Endodermal cell (in vitro differentiated cells): ENCODE results near the gene GRIP1. TPM values are rescaled to one million over a fixed set of nuclear protein-coding genes. Genes with fewer than 3 reads are reported as not detected.
A peak's percentile ranks its signal among the peaks of the same experiment; 100 is the strongest.

Experiments used
- DNase-seq: peaks from one replicate; pipeline ENCODE4 v3.0.0-alpha.2; 2017
- H3K27ac ChIP-seq: 2 replicates; pipeline ENCODE4 v1.5.1; 2013; ENCODE audit warnings: mild to moderate bottlenecking, low read depth, low read length, moderate library complexity
- H3K27me3 ChIP-seq: 2 replicates; pipeline ENCODE4 v1.6.1; 2013; ENCODE audit warnings: mild to moderate bottlenecking, low read length, moderate library complexity; ENCODE audit not compliant: insufficient read depth, control insufficient read depth, poor library complexity, severe bottlenecking
- H3K36me3 ChIP-seq: 2 replicates; pipeline ENCODE4 v1.7.0; 2013; ENCODE audit warnings: mild to moderate bottlenecking, low read length, moderate library complexity; ENCODE audit not compliant: control insufficient read depth, insufficient read depth
- H3K4me1 ChIP-seq: one replicate; pipeline ENCODE4 v1.7.0; 2013; ENCODE audit warnings: low read length; ENCODE audit not compliant: control insufficient read depth, insufficient read depth
- H3K4me3 ChIP-seq: 2 replicates; pipeline ENCODE4 v1.5.1; 2013; ENCODE audit warnings: mild to moderate bottlenecking, low read length, moderate library complexity
- H3K9ac ChIP-seq: 2 replicates; pipeline ENCODE4 v1.6.1; 2013; ENCODE audit warnings: mild to moderate bottlenecking, low read length, moderate library complexity; ENCODE audit not compliant: poor library complexity, severe bottlenecking; ENCODE audit errors: extremely low read depth
- H3K9me3 ChIP-seq: 2 replicates; pipeline ENCODE4 v1.6.1; 2013; ENCODE audit warnings: mild to moderate bottlenecking, low read length, moderate library complexity; ENCODE audit not compliant: control insufficient read depth
- H3K27ac Mint-ChIP-seq: 2 replicates; pipeline ENCODE4 v1.8.0; 2020; ENCODE audit warnings: mixed read lengths
- H3K27me3 Mint-ChIP-seq: 2 replicates; pipeline ENCODE4 v1.8.0; 2021; ENCODE audit warnings: mild to moderate bottlenecking, mixed read lengths; ENCODE audit not compliant: insufficient read depth
- H3K36me3 Mint-ChIP-seq: 2 replicates; pipeline ENCODE4 v1.8.0; 2020; ENCODE audit warnings: low read depth, mixed read lengths
- H3K4me1 Mint-ChIP-seq: 2 replicates; pipeline ENCODE4 v1.8.0; 2020; ENCODE audit warnings: mixed read lengths
- H3K4me3 Mint-ChIP-seq: 2 replicates; pipeline ENCODE4 v1.8.0; 2020; ENCODE audit warnings: mild to moderate bottlenecking, moderate library complexity, mixed read lengths
- H3K9me3 Mint-ChIP-seq: 2 replicates; pipeline ENCODE4 v1.8.0; 2020; ENCODE audit warnings: mild to moderate bottlenecking, mixed read lengths
- CTCF ChIP-seq: fragments of 200-600 bp; sonication (generic); conservative IDR thresholded peaks from 2 replicates; pipeline ENCODE4 v1.5.0; 2021; ENCODE audit warnings: antibody characterized with exemption, mild to moderate bottlenecking
- WGBS, 2 experiments: methylation state at CpG; one replicate each; pipeline versions ENCODE4 v1.1.5 to v1.1.7; 2013; ENCODE audit warnings: missing lambda C conversion rate in 2 of 2, mixed read lengths in 1 of 2; ENCODE audit not compliant: insufficient coverage in 1 of 2, insufficient read length in 1 of 2; 5-methylcytosine and 5-hydroxymethylcytosine counted together
- total RNA-seq, 2 donors: library from RNA; stranded (reverse); fragmentation: NEBNext Ultra II Directional in 1 of 2; extraction: Animal tissue kit (Norgen Biotek cat#: 25700) in 1 of 2; gene quantifications; 2 replicates in 1 of 2; 3 replicates in 1 of 2; pipeline ENCODE4 v1.2.1, GENCODE V29; 2021

GRIP1 gene
- total RNA-seq, 2 donors from 2014 or later = 41.0 to 47.6 TPM

DNA sequence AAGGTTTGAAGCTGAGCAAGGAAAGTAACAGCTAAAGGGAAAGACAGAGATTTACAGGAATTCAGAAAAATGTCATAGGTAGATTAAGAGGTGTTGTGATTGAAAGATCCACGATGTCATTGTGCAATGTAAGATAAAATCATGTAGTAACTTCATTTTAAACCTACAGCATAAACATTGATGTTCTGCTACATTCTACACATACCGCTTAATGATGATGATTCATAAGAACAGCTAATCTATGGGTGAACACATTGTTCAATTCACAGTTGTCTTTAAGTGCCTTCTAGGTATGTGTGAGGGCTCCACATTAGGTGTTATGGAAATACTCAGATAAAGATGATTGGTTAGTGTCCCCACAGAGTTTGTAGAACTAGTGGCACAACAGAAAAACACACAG is 170.9 kb downstream of the GRIP1 start:
- no peaks in the 10 kb centered on the region for H3K4me1 ChIP-seq
- H3K4me1 Mint-ChIP-seq = peaks cover 16% of the 10 kb centered on the region
- no peaks in the 10 kb centered on the region for H3K27me3 Mint-ChIP-seq
- no peak overlapping the region for H3K9ac ChIP-seq
- no peak for TF ChIP-seq CTCF
- DNase-seq = no peak
- H3K36me3 Mint-ChIP-seq = peaks cover 25% of the 10 kb centered on the region
- no peaks in the 10 kb centered on the region for H3K27me3 ChIP-seq
- peaks cover 45% of the 10 kb centered on the region for H3K9me3 ChIP-seq
- no peak overlapping the region for H3K27ac ChIP-seq
- WGBS, 2 experiments = 100% methylated on average over 1 of the region's 2 CpGs; no CpG with 5 or more reads in 1 of the 2 experiments
- no peak overlapping the region for H3K27ac Mint-ChIP-seq
- H3K4me3 Mint-ChIP-seq = no peak overlapping the region
- H3K4me3 ChIP-seq = no peak overlapping the region
- no peaks in the 10 kb centered on the region for H3K36me3 ChIP-seq
- H3K9me3 Mint-ChIP-seq = peaks cover 36% of the 10 kb centered on the region

GRCh38 chr12:66503746-66504145 is 175.1 kb downstream of the GRIP1 start:
- Histone ChIP-seq H3K36me3 (no peaks in the 10 kb centered on the region), H3K4me3 (no peak overlapping the region), H3K4me1 (peaks cover 15% of the 10 kb centered on the region), H3K9me3 (peaks cover 12% of the 10 kb centered on the region), H3K9ac (no peak overlapping the region), H3K27me3 (no peaks in the 10 kb centered on the region), H3K27ac (no peak overlapping the region)
- WGBS, 2 experiments = 88 to 90% methylated on average over 1 of the region's 1 CpG
- H3K4me3 Mint-ChIP-seq = no peak overlapping the region
- no peaks in the 10 kb centered on the region for H3K36me3 Mint-ChIP-seq
- peaks cover 52% of the 10 kb centered on the region for H3K4me1 Mint-ChIP-seq
- DNase-seq = no peak
- no peak overlapping the region for H3K27ac Mint-ChIP-seq
- no peak for TF ChIP-seq CTCF
- H3K27me3 Mint-ChIP-seq = no peaks in the 10 kb centered on the region
- H3K9me3 Mint-ChIP-seq = peaks cover 11% of the 10 kb centered on the region

- Mint-ChIP-seq H3K27ac (no peak overlapping the region), H3K4me1 (peaks cover 52% of the 10 kb centered on the region), H3K27me3 (no peaks in the 10 kb centered on the region), H3K4me3 (no peak overlapping the region), H3K9me3 (peaks cover 11% of the 10 kb centered on the region), H3K36me3 (no peaks in the 10 kb centered on the region)
- peaks cover 12% of the 10 kb centered on the region for H3K9me3 ChIP-seq
- no peaks in the 10 kb centered on the region for H3K27me3 ChIP-seq
- no peak overlapping the region for H3K4me3 ChIP-seq
- H3K4me1 ChIP-seq = peaks cover 15% of the 10 kb centered on the region
- H3K36me3 ChIP-seq = no peaks in the 10 kb centered on the region
- H3K9ac ChIP-seq = no peak overlapping the region
- H3K27ac ChIP-seq = no peak overlapping the region
- peak; percentile 63 for DNase-seq
- TF ChIP-seq CTCF = no peak
- WGBS, 2 experiments = 55 to 64% methylated on average over 3 to 5 of the region's 5 CpGs
These were observed 176.0 kb downstream of the GRIP1 start for GRCh38 chr12:66502911-66503310.
